ENCODE measurements around the gene DIO3.

Gene DIO3

DNA sequence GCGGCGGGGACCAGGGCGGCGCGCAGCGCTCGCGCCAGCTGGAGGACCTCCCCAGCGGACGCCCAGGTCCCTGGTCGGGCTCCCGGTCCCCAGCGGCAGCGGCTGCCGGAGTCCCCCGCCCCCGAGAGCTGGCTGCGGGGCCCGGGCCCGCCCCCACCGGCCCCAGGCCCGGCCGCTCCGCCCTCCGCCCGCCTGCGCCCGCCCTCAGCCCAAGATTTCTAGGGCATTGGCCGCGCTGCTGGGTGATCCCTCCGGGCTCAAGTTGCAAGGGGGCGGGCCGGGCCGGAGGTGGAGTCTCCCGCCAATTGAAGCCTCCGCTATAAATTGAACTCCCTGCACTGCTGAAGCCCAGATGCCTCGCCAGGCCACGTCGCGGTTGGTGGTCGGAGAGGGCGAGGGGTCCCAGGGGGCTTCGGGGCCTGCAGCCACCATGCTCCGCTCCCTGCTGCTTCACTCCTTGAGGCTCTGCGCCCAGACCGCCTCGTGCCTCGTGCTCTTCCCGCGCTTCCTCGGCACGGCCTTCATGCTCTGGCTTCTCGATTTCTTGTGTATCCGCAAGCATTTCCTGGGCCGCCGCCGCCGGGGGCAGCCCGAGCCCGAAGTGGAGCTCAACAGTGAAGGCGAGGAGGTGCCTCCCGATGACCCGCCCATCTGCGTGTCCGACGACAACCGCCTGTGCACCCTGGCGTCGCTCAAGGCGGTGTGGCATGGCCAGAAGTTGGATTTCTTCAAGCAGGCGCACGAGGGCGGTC is at the start of gene DIO3:
Gene DIO3, plus strand, starts transcription at position 351 of the 752 bp plus-strand sequence.
- H3K4me3 ChIP-seq (ENCODE audit: low read depth, low read length), result no peak within 1 kb of the TSS

DNA sequence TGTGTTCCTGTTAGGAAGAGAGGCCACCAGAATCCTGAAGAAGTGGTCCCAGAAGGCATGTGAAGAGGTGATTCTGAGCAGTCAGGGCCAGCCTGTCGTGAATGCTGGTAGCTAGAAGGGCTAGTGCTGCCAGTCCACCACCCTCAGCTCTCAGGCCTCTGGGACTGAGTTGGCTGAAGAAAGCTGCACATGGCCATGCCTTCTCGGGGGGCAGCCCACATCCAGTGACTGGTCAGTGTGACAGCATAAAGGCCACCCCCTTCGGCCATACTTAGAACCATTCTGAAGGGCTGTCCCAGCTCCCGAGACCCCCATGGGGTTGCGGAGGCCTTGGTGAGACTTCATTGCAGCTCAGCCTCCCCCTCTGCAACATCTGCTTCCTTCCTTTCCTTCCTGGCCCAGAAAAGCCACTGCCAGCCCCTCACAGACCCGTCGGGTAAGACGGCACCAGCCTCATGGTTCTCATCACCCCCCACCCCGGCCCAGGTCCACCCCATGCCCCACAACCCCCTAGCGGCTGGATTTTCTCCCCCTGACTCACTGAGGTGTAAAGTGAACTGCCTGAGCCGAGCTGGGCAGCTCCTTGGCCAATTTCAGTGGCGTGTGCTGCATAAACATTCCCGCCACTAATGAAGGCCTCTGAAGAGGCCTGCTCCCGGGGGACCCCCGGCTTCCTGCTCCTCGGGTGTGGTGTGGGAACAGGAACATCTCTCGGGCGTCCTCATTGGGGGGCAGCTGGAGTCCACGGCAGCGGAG is 49.5 kb upstream of the DIO3 start:
- H3K4me3 ChIP-seq (ENCODE audit: low read depth, low read length), result no peak overlapping the region

DNA sequence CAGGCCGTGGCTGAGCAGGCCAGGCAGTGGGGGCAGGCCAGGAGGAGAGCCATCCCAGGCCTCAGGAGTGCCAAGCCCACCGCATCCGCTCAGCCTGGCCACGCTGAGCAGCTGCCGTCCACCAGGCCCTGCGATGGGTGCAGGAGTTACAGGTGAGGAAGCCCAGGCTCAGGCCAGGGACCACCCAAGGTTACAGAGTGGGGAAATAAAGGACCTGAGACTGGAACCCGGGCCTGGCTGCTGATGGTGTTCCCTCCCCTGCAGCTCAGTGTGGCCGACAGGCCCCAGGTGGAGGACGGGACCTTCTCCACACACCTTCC is 49.0 kb upstream of the DIO3 start:
- H3K4me3 ChIP-seq (ENCODE audit: low read depth, low read length), result no peak overlapping the region

DNA sequence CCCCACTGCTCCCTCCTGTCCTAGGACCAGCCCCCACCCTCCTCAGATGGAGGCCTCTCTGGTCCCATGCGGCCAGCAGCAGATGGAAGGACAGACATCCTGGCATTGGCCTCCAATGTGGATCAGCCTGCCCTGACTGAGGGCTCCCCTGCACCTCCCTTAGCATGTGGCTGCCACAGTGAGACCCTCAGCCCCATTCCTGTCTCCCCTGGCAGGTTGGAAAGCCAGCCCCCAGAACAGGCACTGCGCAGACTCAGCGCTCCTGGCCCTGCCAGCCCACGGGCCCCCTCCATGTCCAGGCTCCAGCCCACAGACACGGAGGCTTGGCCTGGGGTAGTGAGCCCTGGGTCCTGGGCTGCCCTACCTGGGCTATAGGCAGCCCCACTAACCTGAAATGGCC is 47.2 kb upstream of the DIO3 start:
- H3K4me3 ChIP-seq (ENCODE audit: low read depth, low read length), result no peak overlapping the region

DNA sequence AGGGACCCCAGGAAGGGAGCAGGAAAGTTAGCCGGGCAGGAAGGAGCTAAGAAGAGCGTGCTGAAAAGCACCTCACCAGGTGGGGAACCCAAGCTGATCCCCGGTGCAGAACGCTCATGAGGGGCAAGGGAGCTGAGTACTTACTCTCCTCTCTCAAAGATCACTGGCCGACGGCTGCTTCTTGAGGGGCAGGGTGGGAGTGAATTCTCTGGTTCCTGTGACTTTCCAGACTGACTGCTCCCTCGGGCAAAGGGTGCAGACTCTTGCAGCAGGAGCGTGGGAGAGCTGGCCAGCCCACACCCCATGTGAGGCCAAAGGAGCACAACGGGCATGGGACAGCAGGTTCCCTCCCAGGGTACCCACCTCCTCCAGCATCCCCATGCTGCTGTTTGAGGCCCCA is 44.9 kb upstream of the DIO3 start:
- H3K4me3 ChIP-seq (ENCODE audit: low read depth, low read length), result no peak overlapping the region

DNA sequence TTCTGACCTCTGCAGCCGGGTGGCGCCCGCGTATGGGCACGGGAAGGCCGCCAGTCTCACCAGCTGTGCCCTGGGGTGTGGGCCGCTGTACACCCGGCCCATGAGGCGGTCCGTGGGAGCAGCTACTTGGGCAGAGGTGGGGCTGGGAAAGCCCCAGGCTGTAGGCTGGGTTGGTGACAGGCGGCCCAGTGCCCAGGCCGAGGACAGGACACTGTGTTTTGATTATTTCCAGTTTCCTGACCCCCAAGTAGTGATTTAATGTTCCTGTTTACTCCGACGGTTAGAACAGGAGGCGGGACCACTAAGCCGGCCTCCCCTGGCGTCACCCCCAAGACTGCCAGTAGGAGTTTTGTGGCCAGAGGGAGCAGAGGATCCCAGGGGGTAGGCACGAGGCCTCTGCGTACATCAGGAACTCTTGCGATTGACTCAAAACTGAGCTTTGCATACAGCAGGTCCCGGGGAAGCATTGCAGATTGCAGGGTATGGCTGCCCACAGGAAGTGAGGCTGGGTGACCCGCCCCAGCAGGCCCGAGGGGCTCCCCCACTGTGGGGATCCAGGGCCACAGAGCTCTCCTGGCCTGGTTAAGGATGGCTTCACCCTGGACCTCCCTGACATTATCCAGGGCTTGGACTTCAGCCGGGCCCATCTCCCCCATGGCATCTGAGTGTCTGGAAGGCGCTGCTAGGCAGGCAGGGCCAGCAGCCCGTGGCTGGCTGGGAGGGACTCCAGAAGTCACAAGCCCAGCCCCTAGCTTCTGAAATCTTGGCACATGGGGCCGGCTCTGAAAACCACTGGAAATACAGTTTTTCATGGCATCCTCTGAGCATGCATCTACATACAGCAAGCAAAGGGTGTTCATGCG is 42.5 kb upstream of the DIO3 start:
- no peak overlapping the region for H3K4me3 ChIP-seq (ENCODE audit: low read depth, low read length)

DNA sequence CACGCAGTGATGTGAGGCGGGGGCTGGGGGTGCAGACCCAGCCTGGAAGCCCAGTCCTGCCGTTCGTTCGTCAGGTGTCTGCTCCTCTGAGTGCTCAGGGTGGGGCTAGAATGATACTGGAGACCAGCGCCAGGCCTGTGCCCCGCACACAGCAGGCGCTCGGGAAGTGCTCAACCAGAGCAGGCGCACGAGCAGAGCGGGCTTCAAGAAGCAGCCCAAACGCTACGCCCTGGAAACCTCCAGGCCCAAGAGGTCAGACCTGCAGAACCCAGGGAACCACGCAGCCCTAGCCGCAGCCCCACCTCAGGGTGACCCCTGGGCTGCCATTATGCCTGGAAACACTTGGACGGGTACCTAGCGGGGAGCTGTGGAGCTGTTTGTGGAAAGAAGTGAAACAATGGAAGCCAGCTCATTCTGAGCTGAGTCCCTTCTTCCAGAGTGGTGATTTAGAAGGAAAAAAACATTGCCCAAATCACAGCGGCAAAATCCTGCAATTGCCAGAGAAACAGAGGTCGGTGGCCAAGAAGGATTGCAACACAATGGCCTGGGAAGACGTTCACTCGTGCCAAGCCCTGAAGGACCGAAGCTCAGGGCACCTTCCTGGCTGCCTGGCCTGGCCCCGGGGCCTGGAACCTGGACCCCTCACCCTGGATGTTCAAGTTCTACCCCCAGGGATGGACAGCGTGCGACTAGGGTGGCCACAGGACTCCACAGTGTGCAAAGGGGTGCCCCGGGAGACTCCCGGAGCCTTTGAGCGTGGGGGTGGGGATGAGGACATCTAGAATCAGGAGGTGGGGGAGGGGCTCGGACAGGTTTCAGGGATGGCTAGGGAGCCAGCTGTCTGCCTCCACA is 40.4 kb upstream of the DIO3 start:
- no peak overlapping the region for H3K4me3 ChIP-seq (ENCODE audit: low read depth, low read length)

DNA sequence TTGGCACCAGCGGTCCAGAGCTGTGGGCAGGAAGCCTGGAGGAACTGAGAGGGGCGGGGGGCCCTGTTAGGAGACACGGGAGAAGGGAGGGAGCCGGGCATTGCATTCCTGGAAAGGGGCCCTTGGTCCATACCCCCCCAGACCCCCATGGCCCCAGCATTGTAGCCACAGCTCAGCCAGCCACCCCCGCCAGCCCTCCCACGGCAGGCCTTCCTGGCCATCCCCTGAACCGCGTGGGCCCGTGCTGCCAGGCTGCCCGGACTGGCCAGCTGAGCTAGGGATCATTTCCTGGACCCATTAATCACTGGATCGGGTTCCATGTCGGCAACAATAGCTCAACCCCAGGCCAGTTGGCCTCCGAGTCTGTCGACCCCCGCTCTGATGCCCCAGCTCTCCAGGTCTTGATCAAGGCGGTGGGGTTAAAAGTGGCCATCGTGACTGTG is 39.8 kb upstream of the DIO3 start:
- no peak overlapping the region for H3K4me3 ChIP-seq (ENCODE audit: low read depth, low read length)

DNA sequence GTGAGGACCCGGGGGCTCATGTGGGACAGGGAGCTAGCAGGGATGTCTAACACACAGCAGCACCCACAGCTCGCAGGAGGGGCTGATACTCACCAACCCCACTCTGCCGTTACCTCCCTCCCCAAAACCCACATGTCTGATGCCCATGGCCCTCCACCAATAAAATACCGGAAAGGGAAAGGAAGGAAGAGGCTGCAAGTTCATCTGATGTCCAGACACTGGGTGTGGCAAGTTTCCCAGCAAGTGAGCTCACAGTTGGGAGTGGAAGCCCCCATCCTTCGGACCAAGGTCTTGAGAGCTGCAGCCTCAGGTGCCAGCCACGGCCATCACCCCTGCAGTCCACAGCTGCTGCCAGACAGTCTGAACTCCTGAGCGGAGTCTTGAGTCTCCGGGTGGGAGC is 39.3 kb upstream of the DIO3 start:
- H3K4me3 ChIP-seq (ENCODE audit: low read depth, low read length), result no peak overlapping the region

DNA sequence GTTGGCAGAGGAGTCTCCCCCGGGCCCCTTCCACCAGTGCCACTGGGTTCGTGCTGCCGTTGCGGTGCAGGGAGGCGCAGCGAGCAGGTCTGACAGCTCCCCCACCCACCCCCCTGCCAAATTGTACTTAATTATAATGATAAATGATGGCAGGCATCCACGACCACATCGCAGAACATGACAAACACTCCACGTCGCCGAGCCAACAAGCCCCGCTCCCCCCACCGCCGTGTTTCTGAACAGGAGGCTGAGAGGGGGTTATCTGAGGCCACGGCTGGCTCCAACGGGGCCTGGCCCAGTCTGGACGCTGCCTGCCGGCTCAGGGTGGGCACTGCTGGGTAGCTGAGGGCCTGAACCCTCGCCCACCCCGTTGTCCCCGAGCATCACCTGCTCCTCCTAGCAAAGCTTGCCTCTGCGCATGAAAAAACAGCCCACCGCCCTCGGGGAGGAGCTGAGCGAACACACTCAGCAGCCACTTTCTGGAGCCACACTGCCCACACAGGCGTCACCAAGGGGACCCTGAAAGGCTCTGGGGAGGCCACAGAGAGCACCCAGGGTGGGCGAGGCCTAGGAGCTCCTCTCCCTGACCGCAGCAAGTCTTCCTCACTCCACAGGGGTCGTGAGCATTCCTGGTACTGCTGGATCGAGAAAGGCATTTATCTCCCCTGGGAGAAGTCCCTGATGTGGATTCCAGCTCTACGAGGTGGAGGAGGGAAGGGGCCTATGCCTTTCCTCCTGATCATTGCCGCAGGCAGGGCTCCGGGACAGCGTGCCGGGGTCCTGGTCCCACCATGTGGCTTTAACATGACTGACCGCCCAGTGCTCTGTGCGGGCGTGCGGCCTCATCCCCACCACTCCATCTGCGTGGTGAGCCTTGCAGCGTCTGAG is 35.4 kb upstream of the DIO3 start:
- no peak overlapping the region for H3K4me3 ChIP-seq (ENCODE audit: low read depth, low read length)

DNA sequence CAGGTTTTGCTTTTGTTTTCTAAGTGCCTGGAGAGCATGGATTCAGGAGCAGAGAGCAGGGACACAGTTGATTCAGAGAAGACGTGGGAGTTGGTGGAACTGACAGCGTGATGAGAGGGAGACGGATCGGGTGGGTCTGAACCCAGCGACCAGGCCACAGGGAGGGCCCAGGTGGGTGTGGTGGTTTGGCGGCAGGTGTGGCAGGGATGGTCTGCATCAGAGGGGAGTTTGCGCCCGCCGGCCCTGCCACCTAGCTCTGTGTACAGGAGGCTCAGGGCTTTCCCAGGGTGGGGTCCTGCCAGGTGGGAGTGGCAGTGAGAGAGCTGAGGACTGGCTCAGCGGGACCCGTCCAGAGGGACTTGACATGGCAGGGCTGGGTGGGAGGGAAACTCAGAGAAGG is 33.3 kb upstream of the DIO3 start:
- H3K4me3 ChIP-seq (ENCODE audit: low read depth, low read length), result no peak overlapping the region

DNA sequence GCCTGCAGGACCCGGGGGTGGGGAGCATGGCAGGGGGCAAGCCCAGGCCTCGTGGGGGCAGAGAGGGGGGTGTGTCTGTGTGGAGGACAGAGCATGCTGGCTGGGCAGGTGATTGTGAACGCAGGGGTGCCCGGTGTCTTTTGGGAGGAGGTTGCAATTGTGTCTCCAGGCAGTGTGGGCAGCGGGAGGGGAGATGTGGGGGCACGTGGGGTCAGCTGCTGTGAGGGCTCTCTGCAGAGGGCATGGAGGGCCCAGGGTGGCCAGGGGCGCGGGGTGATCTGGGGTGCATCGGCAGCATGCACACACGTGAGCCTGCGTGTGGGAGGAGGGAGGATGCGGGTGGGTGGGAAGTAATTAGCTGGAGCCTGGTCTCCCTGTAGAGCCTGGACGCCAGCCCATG is 32.2 kb upstream of the DIO3 start:
- no peak overlapping the region for H3K4me3 ChIP-seq (ENCODE audit: low read depth, low read length)

DNA sequence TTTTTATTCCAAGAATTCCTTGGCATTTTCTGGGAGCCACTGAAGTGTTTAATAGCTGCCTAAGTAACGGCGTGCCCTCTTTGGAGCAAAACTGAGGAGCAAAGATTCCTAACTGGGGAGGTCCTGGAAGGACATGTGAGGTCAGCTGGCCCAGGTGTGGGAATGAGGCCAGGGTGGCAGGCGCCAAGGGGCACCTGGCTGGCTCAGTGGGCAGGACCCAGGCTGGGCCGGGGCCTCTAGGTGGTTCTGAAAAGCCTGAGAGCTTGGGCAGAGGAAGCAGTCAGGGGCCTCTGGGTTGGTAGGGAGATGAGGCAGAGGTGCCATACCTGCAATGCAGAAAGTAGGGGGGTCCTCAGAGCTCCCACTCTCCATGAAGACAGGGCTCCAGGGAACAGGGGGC is 27.1 kb upstream of the DIO3 start:
- no peak overlapping the region for H3K4me3 ChIP-seq (ENCODE audit: low read depth, low read length)

DNA sequence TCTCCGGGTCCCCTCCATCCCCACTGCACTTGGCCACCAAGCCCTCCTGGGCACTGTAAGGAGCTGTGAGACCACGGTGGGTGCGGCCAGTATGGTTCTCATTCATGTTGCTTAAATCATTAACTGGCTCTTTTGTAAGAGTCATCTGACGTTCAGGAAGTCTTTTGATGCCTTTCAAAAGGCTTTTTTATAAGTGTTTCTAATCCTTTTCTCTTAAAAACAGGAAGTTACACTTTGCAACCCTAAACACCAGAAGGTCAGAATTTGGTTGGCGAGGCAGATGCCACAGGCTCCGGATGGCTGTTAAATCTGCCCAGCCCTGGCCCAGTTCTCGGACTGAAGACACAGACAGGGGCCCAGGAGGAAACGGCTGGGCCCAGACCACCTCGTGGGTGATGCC is 26.1 kb upstream of the DIO3 start:
- no peak overlapping the region for H3K4me3 ChIP-seq (ENCODE audit: low read depth, low read length)

DNA sequence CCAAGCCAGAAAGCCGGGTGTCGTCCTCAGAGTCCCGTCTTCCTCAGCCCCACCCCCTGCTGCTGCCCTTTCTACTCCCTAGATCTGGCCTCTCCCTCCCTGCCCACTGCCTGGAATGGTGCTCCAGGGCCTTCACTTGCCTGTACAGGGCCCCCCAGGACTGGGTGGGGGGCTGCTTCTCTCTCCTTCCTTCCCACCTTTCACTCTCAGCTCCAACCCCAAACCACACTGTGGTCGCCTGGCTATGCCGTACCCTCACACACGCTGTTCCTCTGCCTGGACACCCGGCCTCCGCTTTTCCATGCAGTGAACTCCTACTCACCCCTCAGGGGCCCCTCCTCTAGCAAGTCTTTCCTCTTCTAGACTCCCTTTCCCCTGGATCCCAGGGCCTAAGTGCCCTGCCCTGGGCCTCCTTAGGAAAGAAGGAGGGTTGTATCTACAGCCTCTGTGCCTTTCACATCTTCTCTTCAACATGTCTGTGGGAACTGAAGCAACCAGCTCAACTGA is 25.5 kb upstream of the DIO3 start:
- H3K4me3 ChIP-seq (ENCODE audit: low read depth, low read length), result no peak overlapping the region

DNA sequence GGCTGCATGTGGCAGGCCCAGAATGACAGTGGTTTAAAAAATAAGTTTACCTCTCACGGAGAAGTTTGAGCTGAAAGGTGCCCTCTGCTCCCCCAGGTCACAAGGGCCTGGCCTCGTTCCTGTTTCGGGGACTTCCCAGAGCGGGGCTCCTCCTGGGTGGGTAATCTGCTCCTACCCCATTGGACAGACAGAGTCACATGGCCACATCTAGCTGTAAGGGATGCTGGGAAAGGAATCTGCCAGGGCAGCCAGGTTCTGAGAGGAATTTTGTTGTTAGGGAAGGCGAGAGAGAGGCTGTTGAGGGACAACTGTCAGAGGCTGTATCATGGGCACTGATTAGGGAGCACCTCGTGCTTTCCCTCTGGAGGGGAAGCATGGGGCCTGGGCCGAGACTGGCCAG is 24.0 kb upstream of the DIO3 start:
- H3K4me3 ChIP-seq (ENCODE audit: low read depth, low read length), result no peak overlapping the region

DNA sequence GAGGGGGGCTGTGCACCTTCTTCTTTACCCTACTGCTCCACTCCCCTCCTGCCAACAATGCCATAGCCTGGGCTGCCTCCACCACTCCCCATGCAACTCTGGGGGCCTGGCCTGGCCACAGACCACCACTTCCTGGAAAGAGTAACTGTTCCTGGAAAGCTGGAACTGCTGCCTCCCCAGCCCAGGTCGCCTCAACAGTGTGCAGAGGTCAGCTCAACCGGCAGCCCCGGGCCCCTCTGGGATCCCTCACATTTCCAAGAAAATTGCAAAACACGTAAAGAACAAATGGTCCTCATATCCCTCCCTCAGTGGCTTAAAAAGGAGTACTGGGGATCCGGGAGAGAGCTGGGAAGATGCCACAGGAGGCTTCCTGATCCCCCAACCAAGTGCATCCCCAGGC is 22.4 kb upstream of the DIO3 start:
- H3K4me3 ChIP-seq (ENCODE audit: low read depth, low read length), result no peak overlapping the region

DNA sequence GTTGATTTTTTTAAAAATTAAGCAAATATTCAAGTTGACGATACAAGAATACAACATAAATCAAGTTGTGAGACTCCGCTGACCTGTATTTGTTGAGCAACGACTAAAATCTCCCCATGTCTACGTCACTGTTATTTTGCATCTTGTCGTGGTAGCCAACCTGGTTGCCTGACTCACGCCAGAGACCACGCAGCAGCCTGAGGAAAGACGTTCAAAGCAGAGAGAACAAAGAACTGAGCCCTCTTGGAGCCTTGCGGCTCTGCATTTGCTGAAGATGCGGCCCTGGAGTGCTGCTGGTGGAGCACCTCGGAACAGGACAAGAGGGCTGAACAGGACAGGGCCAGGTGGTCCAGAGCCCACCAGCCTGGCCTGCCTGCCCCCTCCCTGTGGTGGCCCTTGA is 21.4 kb upstream of the DIO3 start:
- H3K4me3 ChIP-seq (ENCODE audit: low read depth, low read length), result no peak overlapping the region

Data from iPS-11a (cell line).